Femur (tissue), 1 donor: ENCODE results near the gene SMIM5.
"Not testable (repeated sequence)": the region's sequence is repeated elsewhere in the genome, so short reads cannot be mapped to it uniquely, and the experiment has no call there.

Experiments
- DNase-seq: peaks from one replicate; pipeline ENCODE4 v3.0.0-alpha.2; 2017

The SMIM5 gene

DNA sequence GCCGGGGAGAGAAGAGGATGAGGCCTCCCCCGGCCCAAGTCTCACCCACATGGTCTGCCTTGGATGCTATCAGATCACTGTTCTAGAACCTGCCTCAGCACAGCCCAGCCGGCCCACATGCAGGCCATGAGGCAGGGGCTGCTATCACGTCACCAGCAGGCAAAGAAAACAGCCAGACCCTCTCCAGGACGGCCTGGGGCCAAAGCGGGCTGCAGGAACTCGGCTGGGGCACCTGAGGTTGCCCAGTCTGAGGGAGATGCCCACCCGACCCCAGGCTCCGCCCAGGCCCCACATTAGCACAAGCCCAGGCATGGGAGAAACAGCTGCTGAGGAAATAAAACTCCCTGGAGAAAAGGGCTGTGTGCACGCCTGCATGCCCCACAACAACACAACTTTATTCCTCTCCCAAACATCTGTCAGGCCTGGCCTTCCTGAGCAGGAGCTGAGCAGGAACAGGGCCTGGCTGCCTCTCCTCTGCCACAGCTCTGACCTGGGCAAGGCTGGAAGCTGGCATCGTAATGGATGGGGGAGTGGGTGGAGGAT is 6.7 kb upstream of the SMIM5 start:
- DNase-seq, result no peak

GRCh38 chr17:75627094-75627493 is 6.1 kb upstream of the SMIM5 start:
- no peak for DNase-seq

DNA sequence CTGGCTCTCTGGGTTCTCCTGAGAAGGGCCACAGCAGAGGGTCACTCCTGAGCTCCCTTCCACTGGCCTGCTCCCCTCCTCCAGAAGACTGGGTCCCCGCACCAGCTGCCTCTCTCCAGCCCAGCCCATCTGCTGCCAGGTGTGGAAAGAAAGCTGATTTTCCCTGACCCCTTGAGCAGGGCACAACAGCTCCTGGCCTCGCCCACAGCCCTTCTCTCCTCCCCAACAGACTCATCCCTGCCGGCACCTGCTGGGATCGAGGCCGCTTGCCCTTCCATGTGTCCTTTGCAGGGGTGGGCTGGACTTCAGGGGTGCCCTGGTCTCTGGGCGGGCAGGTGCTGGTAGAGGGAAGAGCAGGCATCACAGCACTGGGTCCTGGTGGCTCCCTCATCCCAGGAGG is 4.8 kb upstream of the SMIM5 start:
- DNase-seq, result no peak

- DNase-seq, result no peak
Measured at GRCh38 chr17:75629157-75629556, 4.1 kb upstream of the SMIM5 start.

GRCh38 chr17:75630071-75630917 is 2.9 kb upstream of the SMIM5 start:
- DNase-seq, result no peak

DNA sequence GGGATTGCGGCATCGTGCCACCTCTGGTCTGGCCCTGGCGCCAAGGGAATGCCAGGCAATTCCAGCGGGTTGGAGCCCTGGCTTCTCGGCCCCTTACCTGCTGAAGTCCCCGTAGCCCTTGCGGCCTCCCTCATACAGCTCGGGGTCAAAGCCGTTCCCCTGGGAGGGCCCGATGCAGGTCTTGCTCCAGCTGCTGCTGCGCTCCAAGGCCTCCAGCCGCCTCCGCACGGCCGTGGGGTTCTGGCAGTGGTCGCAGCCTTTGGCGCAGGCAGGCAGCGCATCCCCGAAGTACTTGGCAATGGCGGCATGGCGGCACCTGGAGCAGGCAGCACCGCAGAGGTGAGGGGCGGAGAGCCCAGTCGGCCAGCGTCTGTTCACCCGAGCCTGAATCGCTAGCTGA is 1.9 kb upstream of the SMIM5 start:
- DNase-seq, result no peak

- no peak for DNase-seq
Measured at GRCh38 chr17:75632428-75632827, 806 bp upstream of the SMIM5 start.

- peak; percentile 96 for DNase-seq
Measured at GRCh38 chr17:75633486-75634375, 497 bp downstream of the SMIM5 start.

DNA sequence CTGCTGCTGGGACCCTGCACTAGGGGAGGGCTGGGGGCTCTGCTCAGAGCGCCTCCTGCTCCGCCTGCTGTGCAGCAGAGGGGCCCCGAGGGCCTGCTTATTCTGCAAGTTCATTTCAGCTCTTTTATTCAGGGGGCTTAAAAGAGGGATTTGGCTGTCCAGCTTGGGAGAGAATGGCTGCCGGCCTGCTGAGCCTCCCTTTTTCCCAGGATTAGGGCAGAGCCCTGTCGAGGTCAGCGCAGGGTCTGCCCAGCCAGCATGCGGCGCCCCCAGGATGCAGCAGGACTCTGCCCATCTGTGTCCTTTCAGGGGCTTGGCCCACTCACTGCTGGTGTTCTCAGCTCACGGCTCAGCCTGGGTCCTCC is 1.1 kb downstream of the SMIM5 start:
- DNase-seq, result no peak

DNA sequence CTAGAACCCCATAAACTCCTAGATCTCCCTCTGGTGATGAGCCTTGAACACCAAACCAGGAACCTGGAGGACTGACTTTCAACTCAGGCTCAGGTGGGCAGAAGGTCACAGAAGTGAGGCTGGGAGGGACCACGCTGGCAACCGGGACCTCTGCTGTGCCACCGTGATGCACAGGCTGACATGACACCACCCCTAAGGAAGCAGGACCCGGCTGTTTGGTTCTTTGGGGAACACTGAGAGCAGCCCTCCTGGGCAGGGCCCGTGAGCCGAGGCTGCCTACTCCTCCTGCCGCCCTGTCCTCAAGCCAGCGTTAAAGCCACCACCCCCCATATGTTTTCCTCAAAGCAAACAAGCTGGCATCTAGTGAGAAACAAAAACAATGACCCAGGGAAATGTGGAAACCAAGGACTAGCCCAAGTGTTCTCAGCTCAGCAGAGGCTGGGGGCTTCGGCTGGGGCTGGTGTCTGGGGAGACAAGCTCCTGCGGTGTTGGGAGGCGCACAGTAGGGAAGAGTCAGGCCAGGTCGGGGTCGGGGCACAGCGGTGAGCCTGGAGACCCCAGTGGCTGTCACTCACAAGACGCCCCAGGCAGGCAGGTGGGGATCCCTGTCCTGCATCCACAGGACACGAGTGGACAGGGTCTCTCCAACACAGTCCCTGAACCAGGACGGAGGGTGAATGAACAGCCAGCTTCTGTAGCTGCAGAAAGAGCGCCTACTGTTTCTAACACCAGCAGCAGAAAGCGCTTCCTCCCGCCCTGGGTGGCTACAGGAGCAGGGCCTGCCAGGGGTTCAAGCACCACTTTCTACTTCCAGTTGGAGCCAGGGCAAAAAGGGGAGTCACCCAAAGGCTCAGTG is 1.7 kb downstream of the SMIM5 start:
- no peak for DNase-seq

DNA sequence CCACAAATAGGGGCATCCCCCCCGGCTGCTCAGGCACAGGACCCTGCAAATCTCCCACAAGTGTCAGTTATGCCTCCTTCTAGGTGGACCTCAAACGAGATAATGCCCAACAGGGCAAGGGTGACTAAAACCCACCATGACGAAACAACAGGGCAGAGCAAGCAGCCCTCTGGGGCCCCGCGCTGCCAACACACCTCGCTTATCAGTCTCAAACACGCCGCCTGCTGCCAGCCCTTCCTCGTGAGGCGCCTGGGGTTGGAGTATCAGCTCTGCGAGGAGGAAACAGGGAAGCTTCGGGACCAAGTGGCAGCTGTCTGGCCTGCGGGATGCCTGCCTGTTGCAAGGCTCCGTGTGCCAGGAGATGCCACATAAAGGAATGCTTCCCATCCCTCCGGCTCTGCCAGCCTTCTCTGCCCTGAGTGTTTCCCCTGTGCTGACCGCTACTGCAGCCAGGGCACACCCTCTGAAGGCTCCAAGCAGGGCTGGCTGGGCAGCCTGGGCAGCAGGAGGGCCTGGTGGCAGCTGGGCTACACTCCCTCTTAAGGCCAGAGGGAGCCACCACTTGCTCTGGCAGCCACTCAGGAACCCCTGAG is 2.5 kb downstream of the SMIM5 start:
- DNase-seq, result no peak

DNA sequence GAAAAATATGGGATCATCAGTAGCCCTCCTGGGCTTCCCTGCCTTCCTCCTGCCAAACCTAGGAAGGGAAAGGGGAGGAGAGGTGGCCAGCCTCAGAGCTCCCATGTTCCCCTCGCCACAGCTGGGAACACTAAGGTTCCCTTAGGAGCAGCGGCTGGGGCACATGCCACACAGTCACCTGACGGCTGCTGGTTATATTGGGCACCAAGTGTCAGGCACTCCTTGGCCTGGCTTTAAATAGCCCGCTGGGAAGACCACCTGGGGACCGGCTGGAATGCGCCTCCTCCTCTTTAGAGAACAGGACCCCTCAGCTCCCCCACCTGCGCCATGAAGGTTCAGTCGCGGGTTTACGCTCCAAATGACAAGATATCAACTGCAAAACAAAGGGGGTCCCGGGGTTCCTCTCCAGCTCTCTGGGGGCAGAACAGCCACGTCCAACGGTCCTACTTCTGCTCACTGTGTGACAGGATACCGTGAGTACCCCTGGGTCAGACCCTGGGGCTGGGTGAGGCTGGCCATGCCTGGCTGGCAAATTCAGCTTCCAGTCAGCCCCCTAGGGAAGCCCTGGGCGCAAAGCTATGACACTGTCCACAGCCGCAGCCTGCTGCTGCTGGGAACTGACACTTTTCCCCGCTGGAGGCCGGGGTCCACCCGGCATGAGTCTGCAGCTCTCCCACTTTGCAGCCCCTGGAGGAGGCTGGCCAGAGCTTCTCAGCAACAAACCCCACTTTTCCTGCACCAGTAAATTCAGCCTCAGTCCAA is 3.3 kb downstream of the SMIM5 start:
- no peak for DNase-seq

- DNase-seq, result no peak
Measured at GRCh38 chr17:75637143-75637538, 3.9 kb downstream of the SMIM5 start.

GRCh38 chr17:75637551-75637950 is 4.3 kb downstream of the SMIM5 start:
- DNase-seq, result no peak

DNA sequence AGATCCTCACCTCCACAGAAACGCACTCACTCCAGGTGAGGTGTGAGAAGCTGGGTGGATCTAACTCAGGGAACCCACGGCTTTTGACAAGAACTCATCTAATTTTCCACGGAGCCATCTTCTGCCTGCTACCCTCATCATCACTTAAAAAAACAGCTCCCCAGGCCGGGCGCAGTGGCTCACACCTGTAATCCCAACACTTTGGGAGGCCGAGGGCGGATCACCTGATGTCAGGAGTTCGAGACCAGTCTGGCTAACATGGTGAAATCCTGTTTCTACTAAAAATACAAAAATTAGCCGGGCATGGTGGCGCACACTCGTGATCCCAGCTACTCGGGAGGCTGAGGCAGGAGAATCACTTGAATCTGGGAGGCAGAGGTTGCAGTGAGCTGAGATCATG is 4.8 kb downstream of the SMIM5 start:
- DNase-seq, result not testable (repeated sequence)

DNA sequence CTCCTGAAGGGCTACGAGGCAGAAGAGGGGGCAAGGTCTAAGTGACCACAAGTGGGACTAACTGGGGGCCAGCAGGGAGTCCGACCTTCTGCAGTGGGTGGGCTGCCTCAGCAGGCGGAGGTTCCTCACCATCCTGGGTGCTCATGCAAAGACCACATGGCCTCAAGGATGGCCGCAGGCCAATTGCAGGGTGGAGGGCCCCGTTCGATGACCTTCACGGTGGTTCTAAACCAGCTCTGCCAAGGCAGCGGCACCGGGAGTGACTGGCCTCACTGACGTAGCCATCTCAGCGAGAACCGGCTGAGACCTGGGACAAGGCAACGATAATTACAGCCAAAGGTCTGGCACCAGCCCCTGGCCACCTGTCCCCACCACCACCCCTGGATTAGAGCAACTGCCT is 5.7 kb downstream of the SMIM5 start:
- DNase-seq, result no peak

DNA sequence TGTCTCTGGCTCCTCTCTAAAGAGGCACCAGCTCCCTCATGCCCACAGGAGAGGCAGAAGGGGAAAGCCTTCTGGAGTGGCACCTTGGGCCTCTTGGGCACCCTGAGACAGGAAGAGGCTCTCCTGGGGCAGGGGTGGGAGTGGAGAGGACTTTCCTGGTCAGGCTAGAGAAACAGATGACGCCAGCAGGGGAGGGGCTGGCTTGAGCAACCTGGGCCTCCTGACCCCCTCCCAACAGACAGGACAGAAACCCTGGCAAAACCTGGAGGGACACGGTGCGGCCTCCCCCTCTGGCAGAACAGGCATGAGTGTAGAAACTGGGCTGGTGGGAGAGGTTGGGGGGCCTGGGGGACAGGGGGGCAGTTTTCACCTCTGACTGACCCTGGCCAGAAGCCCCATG is 6.1 kb downstream of the SMIM5 start:
- DNase-seq, result no peak

GRCh38 chr17:75639771-75640555 is 6.7 kb downstream of the SMIM5 start:
- DNase-seq, result peak; percentile 13

DNA sequence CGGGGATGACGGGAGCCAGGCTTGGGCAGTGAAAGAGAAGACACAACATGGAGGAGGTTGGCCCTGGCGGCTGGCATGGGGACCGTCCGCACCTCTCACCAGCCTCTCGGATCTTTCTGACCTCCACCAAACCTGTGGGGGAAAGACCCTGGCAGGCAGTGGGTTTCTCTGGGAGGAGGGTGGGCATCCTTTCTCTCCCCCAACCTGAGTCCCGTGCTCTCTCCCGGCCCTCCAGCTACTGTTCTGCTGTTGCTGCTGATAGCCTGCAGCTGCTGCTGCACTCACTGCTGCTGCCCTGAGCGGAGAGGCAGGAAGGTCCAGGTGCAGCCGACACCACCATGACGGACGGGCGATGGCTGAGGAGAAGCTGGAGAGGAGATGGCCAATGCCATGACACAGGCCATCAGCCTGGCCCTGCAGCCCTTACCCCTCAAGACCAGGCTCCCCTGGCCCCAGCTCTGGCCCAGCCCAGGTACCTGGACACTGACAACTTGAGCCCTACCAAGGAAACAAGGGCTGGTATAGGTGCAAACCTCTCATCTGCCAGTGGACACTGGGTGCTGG is 7.4 kb downstream of the SMIM5 start:
- DNase-seq, result no peak

DNA sequence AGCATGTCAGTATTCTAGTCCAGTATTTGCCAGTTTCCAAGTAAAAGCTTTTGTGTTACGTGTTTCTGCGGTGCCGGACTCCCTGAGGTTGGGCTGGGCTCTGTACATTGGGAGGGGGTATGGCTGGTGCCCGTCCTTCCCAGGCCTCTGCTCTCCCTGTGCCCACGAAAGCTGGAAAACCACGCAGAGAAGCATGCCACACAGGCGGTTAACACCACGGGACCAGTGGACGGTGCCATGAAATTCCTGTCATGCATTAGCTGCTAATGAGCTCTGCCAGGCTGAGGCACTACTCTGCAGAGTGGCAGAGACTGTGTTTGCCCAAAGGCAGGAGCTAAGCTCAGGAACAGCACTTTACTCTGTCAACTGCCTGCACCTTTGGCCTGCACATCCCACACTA is 8.1 kb downstream of the SMIM5 start:
- DNase-seq, result peak; percentile 13
